HEK293 (cell line): Measurements from ENCODE around the gene R3HDM4.

Source experiments
- CTCF ChIA-PET: fragments of 350-600 bp; formaldehyde crosslinking; extraction: SDS; loops from one replicate; lab custom pipeline; 2021; ENCODE audit warnings: antibody characterized with exemption; lab: Yijun Ruan, JAX
- POLR2A ChIA-PET: fragments of 300-600 bp; formaldehyde crosslinking; extraction: SDS; loops from one replicate; lab custom pipeline; 2020; ENCODE audit warnings: antibody characterized with exemption, inconsistent platforms; lab: Yijun Ruan, JAX
- H3K27ac ChIP-seq: fragments of 200-500 bp; sonication (Bioruptor generic); 2 replicates; pipeline ENCODE4 v1.5.1; 2014; ENCODE audit warnings: low read depth, low read length, control low read depth, inconsistent platforms; ENCODE audit errors: extremely low read depth
- H3K36me3 ChIP-seq, 2 experiments: fragments of 200-500 bp in 1 of 2; sonication (Bioruptor generic) in 1 of 2; 1 replicate in 1 of 2; 2 replicates in 1 of 2; pipeline ENCODE4 v1.5.1; 2014 to 2017; ENCODE audit warnings: inconsistent platforms in 2 of 2, low read length in 2 of 2; ENCODE audit not compliant: control insufficient read depth in 2 of 2, insufficient read depth in 1 of 2
- H3K4me1 ChIP-seq: fragments of 200-500 bp; sonication (Bioruptor generic); 2 replicates; pipeline ENCODE4 v1.5.1; 2014; ENCODE audit warnings: mild to moderate bottlenecking, low read length, inconsistent platforms; ENCODE audit not compliant: control insufficient read depth, insufficient read depth
- H3K4me3 ChIP-seq: 2 replicates; pipeline ENCODE4 v1.5.1; 2011; ENCODE audit warnings: low read depth, mild to moderate bottlenecking, control low read depth, low read length, moderate library complexity
- H3K9me3 ChIP-seq: fragments of 200-500 bp; sonication (Bioruptor generic); 2 replicates; pipeline ENCODE4 v1.5.1; 2014; ENCODE audit warnings: low read depth, low read length, inconsistent platforms; ENCODE audit not compliant: control insufficient read depth, insufficient read depth
- GFI1B ChIP-seq: fragments of 450-650 bp; formaldehyde crosslinking; IDR thresholded peaks from 2 replicates; pipeline ENCODE4 v1.5.1; 2016; ENCODE audit warnings: missing biosample characterization, missing genetic modification characterization
- SALL2 ChIP-seq: fragments of 450-650 bp; formaldehyde crosslinking; IDR thresholded peaks from 2 replicates; pipeline ENCODE4 v1.5.0; 2017; ENCODE audit warnings: missing biosample characterization, mild to moderate bottlenecking, missing genetic modification characterization, borderline replicate concordance
- ZBTB44 ChIP-seq: fragments of 450-650 bp; IDR thresholded peaks from 2 replicates; pipeline ENCODE4 v1.5.1; 2018; ENCODE audit warnings: missing biosample characterization, mild to moderate bottlenecking, missing genetic modification characterization
- ZBTB49 ChIP-seq: fragments of 450-650 bp; formaldehyde crosslinking; IDR thresholded peaks from 2 replicates; pipeline ENCODE4 v1.5.1; 2016; ENCODE audit warnings: missing biosample characterization, missing genetic modification characterization, low read depth
- ZNF114 ChIP-seq: fragments of 450-650 bp; formaldehyde crosslinking; IDR thresholded peaks from 2 replicates; pipeline ENCODE4 v1.5.0; 2017; ENCODE audit warnings: missing biosample characterization, missing genetic modification characterization
- ZNF121 ChIP-seq: fragments of 450-650 bp; formaldehyde crosslinking; IDR thresholded peaks from 2 replicates; pipeline ENCODE4 v1.5.1; 2016; ENCODE audit warnings: missing biosample characterization, missing genetic modification characterization
- ZNF18 ChIP-seq: fragments of 450-650 bp; formaldehyde crosslinking; IDR thresholded peaks from 2 replicates; pipeline ENCODE4 v1.5.1; 2016; ENCODE audit warnings: missing biosample characterization, missing genetic modification characterization
- ZNF223 ChIP-seq: fragments of 450-650 bp; formaldehyde crosslinking; IDR thresholded peaks from 2 replicates; pipeline ENCODE4 v1.5.1; 2016; ENCODE audit warnings: missing biosample characterization, missing genetic modification characterization
- ZNF26 ChIP-seq: fragments of 450-650 bp; formaldehyde crosslinking; IDR thresholded peaks from 2 replicates; pipeline ENCODE4 v1.5.1; 2016; ENCODE audit warnings: missing biosample characterization, missing genetic modification characterization
- ZNF529 ChIP-seq: fragments of 450-650 bp; formaldehyde crosslinking; IDR thresholded peaks from 2 replicates; pipeline ENCODE4 v1.5.1; 2017; ENCODE audit warnings: missing genetic modification characterization, missing biosample characterization; ENCODE audit not compliant: insufficient replicate concordance
- ZNF658 ChIP-seq: fragments of 450-650 bp; formaldehyde crosslinking; IDR thresholded peaks from 2 replicates; pipeline ENCODE4; 2016; ENCODE audit warnings: missing biosample characterization, missing genetic modification characterization
- ZNF830 ChIP-seq: fragments of 450-650 bp; IDR thresholded peaks from 2 replicates; pipeline ENCODE4 v1.5.0; 2018; ENCODE audit warnings: missing biosample characterization, missing genetic modification characterization, low read depth, mild to moderate bottlenecking, moderate library complexity

R3HDM4 gene

GRCh38 chr19:931860-932647, 19.0 kb upstream of the R3HDM4 start (continued):
- TF ChIP-seq ZNF223 (tag by site-specific recombination) (no peak), ZNF658 (no peak), ZNF529 (tag by site-specific recombination) (no peak)

GRCh38 chr19:929891-930258, 16.9 kb upstream of the R3HDM4 start:
- Histone ChIP-seq H3K4me1 (no peaks in the 10 kb centered on the region), H3K4me3 (no peak overlapping the region), H3K36me3 (peaks cover 0 to 31% of the 10 kb centered on the region in 2 experiments; a peak in 2 of 3 replicates), H3K9me3 (no peaks in the 10 kb centered on the region), H3K27ac (no peak overlapping the region)
- peak; percentile 96 for TF ChIP-seq ZNF121 (tag by site-specific recombination)
- no peak for TF ChIP-seq ZBTB49 (tag by site-specific recombination)
- TF ChIP-seq ZNF114 (tag by site-specific recombination), result no peak
- TF ChIP-seq SALL2 (tag by site-specific recombination), result no peak
- ChIA-PET POLR2A (no interaction called here), CTCF (interaction anchor here (0.9 kb wide), 1 partner anchor 311 kb away, joined by 3 read pairs; no protein-coding TSS in a partner anchor)

GRCh38 chr19:929203-929890, 16.3 kb upstream of the R3HDM4 start:
- CTCF ChIA-PET, result no interaction called here

More at GRCh38 chr19:929203-929890, 16.3 kb upstream of the R3HDM4 start:
- TF ChIP-seq ZNF26 (tag by site-specific recombination) (no peak), GFI1B (tag by site-specific recombination) (no peak), ZNF830 (tag by site-specific recombination) (no peak), ZNF18 (tag by site-specific recombination) (no peak), ZBTB44 (tag by site-specific recombination) (no peak)
- Histone ChIP-seq H3K36me3 (peaks cover 0 to 31% of the 10 kb centered on the region in 2 experiments; a peak in 2 of 3 replicates), H3K4me3 (no peak overlapping the region), H3K27ac (no peak overlapping the region), H3K9me3 (no peaks in the 10 kb centered on the region), H3K4me1 (no peaks in the 10 kb centered on the region)
- POLR2A ChIA-PET, result interaction anchor here (0.6 kb wide), 1 partner anchor 8 kb away, joined by 4 read pairs; no protein-coding TSS in a partner anchor
